Measurements from ENCODE around the gene CCIN. TPM values are rescaled to one million over a fixed set of nuclear protein-coding genes. Genes with fewer than 3 reads are reported as not detected.

The CCIN gene
- total RNA-seq, 4 donors from 2014 or later = 0.31 to 1.7 (median 1.5) TPM; not detected in 1

DNA sequence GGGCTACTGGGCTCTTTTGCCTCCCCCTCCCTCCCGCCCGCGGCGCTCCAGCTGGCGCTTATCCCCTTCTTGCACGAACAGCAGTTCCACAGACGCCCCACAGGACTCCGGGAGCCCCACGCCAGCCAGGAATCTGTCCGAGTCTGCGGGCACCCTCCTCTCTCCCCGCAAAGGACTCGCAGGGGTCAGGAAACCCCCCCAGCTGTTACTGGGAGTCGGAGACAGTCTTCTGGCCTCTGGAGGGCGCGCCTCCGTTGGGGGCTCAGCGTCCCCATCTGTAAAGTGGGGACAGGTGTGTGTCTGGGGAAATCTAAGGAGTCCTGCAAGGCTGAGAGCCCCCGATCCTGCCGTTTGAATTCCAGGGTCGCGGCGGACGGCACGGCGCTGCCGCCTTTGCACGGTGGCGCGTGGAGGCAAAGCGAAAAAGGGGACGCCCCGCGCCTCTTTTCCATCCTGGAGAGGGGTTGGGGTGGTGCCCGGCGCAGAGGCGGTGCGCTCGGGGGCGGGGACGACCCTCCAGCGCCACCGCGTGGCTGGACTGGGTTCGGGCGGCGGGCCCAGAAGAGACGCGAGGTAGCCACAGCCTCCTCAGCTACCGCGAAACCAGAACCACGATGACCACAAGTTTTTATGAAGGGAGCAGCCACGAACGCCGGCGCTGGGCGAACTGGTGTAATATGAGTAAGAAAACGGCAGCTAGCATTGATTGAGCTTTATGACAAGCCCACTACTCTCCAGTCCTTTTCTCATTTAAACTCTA is 2.8 kb upstream of the CCIN start:
- no peaks in the 10 kb centered on the region for H3K27me3 ChIP-seq
- peaks cover 5 to 55% (median 14%) of the 10 kb centered on the region in 3 donors for H3K4me1 ChIP-seq
- H3K36me3 ChIP-seq = no peaks in the 10 kb centered on the region
- no peaks in the 10 kb centered on the region for H3K9me3 ChIP-seq
- peak overlapping the region; percentile 7 to 90 (median 84) for H3K27ac ChIP-seq
- H3K4me3 ChIP-seq = peak overlapping the region; percentile 26 to 56
- ATAC-seq = peak; percentile 92
- TF ChIP-seq POLR2A (IDR thresholded peaks at IDR 0.05) (no peak), EP300 (IDR thresholded peaks at IDR 0.05) (no peak), POLR2AphosphoS5 (IDR thresholded peaks at IDR 0.05) (peak; percentile 57)
- TF ChIP-seq, protein P1, sequence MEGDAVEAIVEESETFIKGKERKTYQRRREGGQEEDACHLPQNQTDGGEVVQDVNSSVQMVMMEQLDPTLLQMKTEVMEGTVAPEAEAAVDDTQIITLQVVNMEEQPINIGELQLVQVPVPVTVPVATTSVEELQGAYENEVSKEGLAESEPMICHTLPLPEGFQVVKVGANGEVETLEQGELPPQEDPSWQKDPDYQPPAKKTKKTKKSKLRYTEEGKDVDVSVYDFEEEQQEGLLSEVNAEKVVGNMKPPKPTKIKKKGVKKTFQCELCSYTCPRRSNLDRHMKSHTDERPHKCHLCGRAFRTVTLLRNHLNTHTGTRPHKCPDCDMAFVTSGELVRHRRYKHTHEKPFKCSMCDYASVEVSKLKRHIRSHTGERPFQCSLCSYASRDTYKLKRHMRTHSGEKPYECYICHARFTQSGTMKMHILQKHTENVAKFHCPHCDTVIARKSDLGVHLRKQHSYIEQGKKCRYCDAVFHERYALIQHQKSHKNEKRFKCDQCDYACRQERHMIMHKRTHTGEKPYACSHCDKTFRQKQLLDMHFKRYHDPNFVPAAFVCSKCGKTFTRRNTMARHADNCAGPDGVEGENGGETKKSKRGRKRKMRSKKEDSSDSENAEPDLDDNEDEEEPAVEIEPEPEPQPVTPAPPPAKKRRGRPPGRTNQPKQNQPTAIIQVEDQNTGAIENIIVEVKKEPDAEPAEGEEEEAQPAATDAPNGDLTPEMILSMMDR (IDR thresholded peaks at IDR 0.05) = peak in 3 of 4 experiments; percentile 90 to 94 (median 92)
- 1% methylated on average over 20 of the region's 58 CpGs; no CpG with 5 or more reads in 1 of the 2 donors for WGBS, 2 donors (ENCODE audit: low coverage in 1 of 2)

DNA sequence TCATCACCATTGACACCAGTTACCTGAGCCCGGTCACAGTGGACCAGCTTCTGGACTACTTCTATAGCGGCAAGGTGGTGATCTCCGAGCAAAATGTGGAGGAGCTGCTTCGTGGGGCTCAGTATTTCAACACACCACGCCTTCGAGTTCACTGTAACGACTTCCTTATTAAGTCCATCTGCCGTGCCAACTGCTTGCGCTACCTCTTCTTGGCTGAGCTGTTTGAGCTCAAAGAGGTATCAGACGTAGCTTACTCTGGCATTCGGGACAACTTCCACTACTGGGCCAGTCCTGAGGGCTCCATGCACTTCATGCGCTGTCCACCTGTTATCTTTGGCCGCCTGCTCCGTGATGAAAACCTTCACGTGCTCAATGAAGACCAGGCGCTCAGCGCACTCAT is 520 bp downstream of the CCIN start:
- H3K27ac ChIP-seq = no peak overlapping the region
- 95 to 96% methylated on average over 9 to 16 of the region's 17 CpGs for WGBS, 2 donors (ENCODE audit: low coverage in 1 of 2)
- no peaks in the 10 kb centered on the region for H3K9me3 ChIP-seq
- ATAC-seq = no peak
- H3K36me3 ChIP-seq = no peaks in the 10 kb centered on the region
- H3K27me3 ChIP-seq = no peaks in the 10 kb centered on the region
- no peak overlapping the region for H3K4me3 ChIP-seq
- H3K4me1 ChIP-seq = peaks cover 0 to 25% (median 0%) of the 10 kb centered on the region in 3 donors
- TF ChIP-seq POLR2AphosphoS5 (IDR thresholded peaks at IDR 0.05) = no peak
- TF ChIP-seq POLR2A (IDR thresholded peaks at IDR 0.05) = no peak
- TF ChIP-seq, protein P1 (IDR thresholded peaks at IDR 0.05) = no peak
- TF ChIP-seq EP300 (IDR thresholded peaks at IDR 0.05) = no peak

DNA sequence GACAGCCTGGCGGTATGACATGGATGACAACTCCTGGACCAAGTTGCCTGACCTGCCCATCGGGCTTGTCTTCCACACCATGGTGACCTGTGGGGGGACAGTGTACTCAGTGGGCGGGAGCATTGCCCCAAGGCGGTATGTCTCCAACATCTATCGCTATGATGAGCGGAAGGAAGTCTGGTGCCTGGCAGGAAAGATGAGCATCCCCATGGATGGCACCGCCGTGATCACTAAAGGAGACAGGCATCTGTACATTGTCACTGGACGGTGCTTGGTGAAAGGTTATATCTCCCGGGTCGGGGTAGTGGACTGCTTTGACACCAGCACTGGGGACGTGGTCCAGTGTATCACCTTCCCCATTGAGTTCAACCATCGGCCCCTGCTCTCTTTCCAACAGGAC is 1.3 kb downstream of the CCIN start:
- peaks cover 0 to 17% (median 0%) of the 10 kb centered on the region in 3 donors for H3K4me1 ChIP-seq
- no peaks in the 10 kb centered on the region for H3K27me3 ChIP-seq
- WGBS, 2 donors (ENCODE audit: low coverage in 1 of 2) = 88 to 100% methylated on average over 1 to 6 of the region's 13 CpGs
- H3K36me3 ChIP-seq = no peaks in the 10 kb centered on the region
- TF ChIP-seq POLR2AphosphoS5 (IDR thresholded peaks at IDR 0.05) (no peak), POLR2A (IDR thresholded peaks at IDR 0.05) (no peak), EP300 (IDR thresholded peaks at IDR 0.05) (no peak)
- TF ChIP-seq, protein P1 (IDR thresholded peaks at IDR 0.05) = no peak
- H3K27ac ChIP-seq = no peak overlapping the region
- no peaks in the 10 kb centered on the region for H3K9me3 ChIP-seq
- H3K4me3 ChIP-seq = no peak overlapping the region
- ATAC-seq = no peak

DNA sequence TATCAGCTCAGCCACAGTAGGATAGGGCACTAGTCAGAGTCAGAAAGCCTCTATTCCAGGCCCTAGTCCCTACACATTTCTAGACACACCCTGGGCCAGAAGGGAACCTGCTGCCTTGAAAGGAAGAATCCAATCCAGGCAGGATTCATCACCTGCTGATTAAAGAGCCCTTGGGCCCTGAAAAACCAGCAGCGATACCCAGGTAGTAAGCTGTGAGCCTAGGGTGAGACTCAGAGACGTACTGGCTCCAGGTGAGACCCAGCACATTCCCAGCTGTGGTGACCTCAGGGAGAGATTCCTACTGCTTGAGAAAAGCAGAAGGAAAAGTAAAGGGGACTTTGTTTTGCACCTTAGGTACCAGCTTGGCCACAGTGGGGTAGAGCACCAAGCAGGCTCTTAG is 4.7 kb downstream of the CCIN start:
- Histone ChIP-seq H3K4me3 (no peak overlapping the region), H3K4me1 (no peaks in the 10 kb centered on the region), H3K27ac (no peak overlapping the region), H3K27me3 (no peaks in the 10 kb centered on the region), H3K36me3 (no peaks in the 10 kb centered on the region), H3K9me3 (no peaks in the 10 kb centered on the region)
- no peak for ATAC-seq
- WGBS, 2 donors (ENCODE audit: low coverage in 1 of 2) = 100% methylated on average over 2 of the region's 2 CpGs; no CpG with 5 or more reads in 1 of the 2 donors
- no peak for TF ChIP-seq POLR2A (IDR thresholded peaks at IDR 0.05)
- TF ChIP-seq, protein P1 (IDR thresholded peaks at IDR 0.05) = no peak
- TF ChIP-seq POLR2AphosphoS5 (IDR thresholded peaks at IDR 0.05) = no peak
- TF ChIP-seq EP300 (IDR thresholded peaks at IDR 0.05) = no peak

DNA sequence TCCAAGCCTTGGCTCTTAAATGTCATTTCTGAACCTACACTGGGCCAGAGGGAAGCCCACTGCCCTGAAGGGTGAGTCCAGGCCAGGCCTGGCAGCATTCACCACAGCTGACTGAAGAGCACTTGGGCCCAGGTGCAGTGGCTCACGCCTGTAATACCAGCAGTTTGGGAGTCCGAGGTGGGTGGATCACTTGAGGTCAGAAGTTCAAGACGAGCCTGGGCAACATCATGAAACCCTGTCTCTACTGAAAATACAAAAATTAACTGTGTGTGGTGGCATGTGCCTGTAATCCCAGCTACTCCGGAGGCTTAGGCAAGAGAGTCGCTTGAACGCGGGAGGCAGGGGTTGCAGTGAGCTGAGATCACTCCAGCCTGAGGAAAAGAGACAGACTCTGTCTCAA is 5.1 kb downstream of the CCIN start:
- Histone ChIP-seq H3K36me3 (no peaks in the 10 kb centered on the region), H3K4me3 (no peak overlapping the region), H3K27ac (no peak overlapping the region), H3K27me3 (no peaks in the 10 kb centered on the region), H3K9me3 (no peaks in the 10 kb centered on the region), H3K4me1 (no peaks in the 10 kb centered on the region)
- no peak for ATAC-seq
- WGBS, 2 donors (ENCODE audit: low coverage in 1 of 2) = 96% methylated on average over 4 of the region's 7 CpGs; no CpG with 5 or more reads in 1 of the 2 donors
- TF ChIP-seq EP300 (IDR thresholded peaks at IDR 0.05) (no peak), POLR2A (IDR thresholded peaks at IDR 0.05) (no peak), POLR2AphosphoS5 (IDR thresholded peaks at IDR 0.05) (no peak)
- TF ChIP-seq, protein P1 (IDR thresholded peaks at IDR 0.05) = no peak

Data from gastroesophageal sphincter (tissue), 4 donors.